HG02885 (cell line): ENCODE results near the gene DAZAP1.

Source experiments
- ATAC-seq: cut with Tn5 transposase; IDR thresholded peaks from one replicate; pipeline ENCODE4 v1.9.1; 2021; ENCODE audit warnings: mild to moderate bottlenecking; ENCODE audit not compliant: unreplicated experiment, poor library complexity

Gene DAZAP1

DNA sequence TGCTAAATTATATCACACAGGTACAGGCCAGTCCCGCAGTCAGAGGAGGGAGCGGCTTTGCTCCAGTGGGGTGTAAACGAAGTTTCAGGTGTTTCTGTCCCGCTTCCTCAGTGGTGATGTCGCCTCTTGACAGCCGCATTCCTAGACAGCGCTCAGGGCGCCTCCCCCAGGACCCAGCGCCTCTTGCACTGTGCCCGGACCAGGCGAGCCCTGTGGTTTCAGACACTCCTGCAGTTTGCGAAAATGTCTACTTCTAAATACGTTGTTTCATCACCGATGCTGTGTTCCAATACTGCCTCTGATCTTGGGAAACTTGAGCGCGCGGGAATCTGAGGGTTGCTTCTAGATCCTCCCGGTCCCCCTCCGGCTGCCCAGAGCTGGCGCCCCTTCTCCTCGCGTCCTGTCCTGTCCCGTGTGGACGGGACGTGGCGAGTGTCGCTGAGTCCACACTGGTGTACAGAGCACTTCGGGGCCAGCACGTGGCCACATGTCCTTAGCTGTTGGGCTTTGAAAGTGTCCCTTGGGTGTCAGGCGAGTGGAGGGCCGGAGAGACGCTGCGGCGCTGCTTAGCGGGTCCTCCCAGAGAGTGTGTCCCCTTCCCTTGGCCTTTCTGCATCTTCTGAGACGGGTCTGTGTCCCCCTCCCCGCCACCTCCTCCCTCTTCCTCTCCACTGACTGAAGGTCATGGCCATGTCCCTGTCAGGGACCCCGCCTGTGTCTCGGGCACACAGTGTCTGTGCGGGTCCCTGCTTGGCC lies 16.2 kb downstream of the DAZAP1 start:
- ATAC-seq = no peak

DNA sequence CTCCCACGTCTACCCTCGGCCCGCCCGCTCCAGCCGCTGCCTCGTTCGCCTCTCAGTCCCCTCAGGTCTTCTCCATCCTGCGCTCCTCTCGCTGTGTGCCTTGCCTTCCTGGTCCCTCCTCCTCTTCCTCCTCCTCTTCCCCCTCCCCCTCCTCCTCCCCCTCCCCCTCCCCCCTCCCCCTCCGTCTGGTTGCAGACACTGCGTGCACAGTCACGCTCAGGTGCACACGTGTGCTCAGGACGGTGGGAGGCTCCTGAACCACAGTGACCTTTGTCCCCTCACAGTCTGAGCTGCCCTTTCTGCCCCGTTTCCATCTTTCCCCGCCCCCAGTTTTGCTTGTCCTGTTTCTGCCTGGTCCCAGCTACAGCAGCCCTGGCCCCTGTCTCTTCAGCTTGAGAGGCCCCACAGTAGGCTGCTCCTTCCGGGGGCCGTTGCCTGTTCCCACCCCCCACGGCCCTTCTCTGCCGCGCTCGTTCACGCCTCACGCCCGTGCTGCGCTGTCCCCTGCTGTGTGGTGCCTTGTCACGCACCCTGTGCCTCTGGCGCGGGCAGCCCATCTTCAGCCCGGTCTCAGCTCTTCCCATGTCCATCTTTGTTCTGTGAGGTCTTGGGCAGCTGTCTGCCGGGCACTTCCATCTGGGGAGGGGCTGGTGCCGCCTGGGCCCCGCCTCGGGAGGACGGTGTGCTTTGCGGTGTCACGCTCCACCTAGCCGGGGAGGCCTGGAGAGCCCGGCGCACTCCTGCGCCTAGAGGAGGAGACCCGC lies 17.0 kb downstream of the DAZAP1 start:
- no peak for ATAC-seq

DNA sequence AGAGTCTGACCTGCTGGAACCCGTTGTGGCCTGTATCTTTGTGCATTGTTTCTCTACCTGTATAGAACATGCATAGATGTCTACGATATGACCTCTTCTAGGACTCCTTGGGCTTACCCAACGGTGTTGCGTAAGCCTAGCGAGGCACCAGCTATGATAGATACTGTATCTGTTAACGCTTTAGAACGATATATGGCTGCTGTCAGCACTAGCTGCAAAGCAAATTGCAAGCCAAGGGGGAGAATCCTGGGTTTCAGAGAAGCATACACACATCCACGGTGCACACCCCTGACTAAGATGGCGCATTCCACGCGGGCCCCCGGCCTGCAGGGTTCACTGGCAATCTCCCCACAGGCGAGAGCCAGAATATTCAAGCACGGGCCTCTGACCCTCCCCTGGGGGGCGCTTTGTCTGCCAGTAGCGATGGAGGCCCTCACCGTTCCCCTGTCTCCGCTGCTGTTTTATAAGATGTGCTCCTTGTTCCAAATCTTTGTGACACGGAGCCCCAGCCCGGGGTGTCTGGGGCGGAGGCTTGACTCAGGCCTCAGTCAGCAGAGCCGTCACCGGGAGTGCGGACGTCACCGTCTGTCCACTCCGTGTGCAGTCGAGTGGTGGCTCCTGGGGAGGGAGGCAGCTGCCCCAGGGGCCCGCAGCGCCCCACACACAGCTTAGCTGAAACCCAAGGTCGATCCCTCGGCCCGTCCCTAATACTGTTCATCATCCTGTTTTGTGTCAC lies 17.9 kb downstream of the DAZAP1 start:
- ATAC-seq = no peak

DNA sequence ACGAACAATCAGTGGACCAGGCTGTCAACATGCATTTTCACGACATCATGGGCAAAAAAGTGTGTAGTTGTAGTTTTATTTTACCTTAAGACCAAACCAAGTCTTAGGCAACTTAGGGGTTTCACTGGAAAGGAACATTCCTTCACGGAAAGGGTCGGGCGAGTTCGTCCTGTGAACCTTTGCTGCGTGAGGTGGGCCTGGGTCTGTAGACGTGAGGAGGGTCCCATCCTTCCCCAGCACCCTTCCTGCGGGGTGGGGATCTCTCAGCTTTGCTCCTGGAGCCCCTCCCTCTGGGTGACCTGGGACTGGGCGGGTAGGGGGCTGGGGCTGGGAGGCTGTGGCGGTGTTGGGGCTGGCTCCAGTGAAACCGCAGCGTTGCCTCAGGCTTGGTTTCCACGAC lies 18.5 kb downstream of the DAZAP1 start:
- ATAC-seq = no peak

GRCh38 chr19:1426736-1427135 lies 19.4 kb downstream of the DAZAP1 start:
- ATAC-seq = no peak

- ATAC-seq = no peak
Measured at GRCh38 chr19:1427221-1427920, 20.0 kb downstream of the DAZAP1 start.

- no peak for ATAC-seq
Measured at GRCh38 chr19:1428738-1429391, 21.5 kb downstream of the DAZAP1 start.

DNA sequence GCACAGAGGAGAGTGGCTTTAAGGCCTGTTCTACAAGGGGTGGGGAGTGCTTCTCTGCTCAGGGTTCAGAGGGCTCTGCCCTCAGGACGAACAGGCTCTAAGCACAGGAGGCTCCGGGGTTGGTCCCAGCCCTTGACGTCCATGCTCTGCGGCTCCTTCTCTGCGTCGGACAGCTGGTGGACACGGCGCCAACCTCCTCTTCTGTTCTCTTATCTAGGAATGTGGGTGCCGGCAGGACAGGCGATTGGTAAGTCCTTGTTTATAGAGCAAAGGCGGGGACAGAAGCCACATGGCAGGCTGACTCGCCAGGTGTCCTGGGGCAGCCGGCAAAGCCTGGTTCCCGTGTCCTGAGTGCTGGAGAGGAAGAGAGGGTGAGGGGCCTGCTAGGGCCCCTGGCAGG lies 22.4 kb downstream of the DAZAP1 start:
- ATAC-seq = no peak

- ATAC-seq = no peak
Measured at GRCh38 chr19:1430246-1430645, 22.9 kb downstream of the DAZAP1 start.

- no peak for ATAC-seq
Measured at GRCh38 chr19:1431759-1432506, 24.5 kb downstream of the DAZAP1 start.

DNA sequence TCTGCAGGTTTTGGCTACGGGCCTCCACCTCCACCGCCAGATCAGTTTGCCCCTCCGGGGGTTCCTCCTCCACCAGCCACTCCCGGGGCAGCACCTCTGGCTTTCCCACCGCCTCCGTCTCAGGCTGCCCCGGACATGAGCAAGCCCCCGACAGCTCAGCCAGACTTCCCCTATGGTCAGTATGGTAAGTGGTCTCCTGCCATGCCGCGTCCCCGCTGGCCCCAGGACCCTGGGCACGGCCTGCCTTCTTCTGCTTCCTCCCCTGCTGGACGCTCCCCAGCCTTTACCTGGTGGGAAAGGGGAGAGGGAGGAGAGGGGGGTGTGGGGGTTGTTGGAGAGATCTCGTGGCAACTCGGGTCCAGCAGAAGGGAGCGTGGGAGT lies 25.1 kb downstream of the DAZAP1 start:
- ATAC-seq = no peak

GRCh38 chr19:1433119-1434039 lies 26.0 kb downstream of the DAZAP1 start:
- no peak for ATAC-seq

GRCh38 chr19:1434040-1434366 lies 26.6 kb downstream of the DAZAP1 start:
- ATAC-seq = no peak

DNA sequence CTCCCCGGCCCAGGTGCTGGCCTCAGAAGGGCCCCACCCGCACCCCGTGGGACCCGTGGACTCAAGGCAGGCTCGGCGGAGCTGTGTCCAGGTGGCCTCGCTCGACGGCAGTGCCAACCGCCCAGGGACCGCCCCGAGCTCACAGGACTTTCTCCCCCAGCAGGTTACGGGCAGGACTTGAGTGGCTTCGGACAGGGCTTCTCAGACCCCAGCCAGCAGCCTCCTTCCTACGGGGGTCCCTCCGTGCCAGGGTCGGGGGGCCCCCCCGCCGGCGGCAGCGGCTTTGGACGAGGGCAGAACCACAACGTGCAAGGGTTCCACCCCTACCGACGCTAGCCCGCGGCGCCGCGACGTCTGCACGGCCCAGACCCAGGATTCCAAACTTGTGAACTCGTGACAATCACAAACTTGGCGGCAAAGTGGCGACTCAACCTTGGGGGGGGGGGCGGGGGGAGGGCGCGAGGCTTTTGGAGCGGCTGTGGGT lies 27.2 kb downstream of the DAZAP1 start:
- no peak for ATAC-seq

DNA sequence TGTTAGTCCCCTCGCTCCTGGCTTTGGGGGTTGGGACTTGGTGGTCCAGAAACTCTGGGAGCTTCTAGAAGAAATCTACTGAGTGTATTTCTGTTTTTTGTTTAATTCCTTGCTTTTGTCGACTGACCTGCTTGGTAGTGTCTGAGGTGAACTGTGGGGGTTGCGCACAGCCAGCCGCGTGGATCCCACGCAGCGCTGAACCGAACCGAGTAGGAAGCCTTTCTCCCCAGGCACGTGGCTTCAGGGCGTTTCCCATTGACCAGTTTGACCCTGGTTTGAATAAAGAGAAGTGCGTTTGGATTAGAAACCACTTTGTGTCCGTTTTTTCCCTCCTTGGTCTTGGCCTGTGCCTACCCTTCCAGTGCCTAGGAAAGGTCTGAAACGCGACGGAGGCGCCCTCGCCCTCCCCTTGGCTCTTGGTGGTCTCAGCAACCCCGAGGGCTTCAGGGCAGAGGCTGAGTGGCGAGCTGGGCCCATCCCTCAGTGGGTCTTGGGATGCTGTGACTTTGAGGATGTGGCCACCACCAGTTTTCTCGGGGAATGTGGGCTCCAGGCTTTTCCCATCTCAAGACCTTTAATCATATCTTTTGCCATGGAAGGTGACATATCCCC lies 28.1 kb downstream of the DAZAP1 start:
- ATAC-seq = no peak

DNA sequence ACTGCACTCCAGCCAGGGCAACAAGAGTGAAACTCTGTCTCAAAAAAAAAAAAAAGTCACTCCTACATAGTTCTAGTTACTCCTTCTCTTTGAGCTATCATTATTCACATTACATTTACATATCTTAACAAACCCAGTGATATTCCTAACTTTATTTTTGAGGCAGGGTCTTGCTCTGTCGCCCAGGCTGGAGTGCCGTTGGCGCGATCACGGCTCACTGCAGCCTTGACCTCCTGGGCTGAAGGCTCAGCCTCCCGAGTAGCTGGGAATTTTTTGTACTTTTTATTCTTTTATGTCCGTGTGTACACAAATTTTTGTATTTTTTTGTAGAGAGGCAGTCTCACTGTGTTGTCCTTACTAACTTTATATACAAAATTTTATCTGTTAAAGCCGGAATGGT lies 30.2 kb downstream of the DAZAP1 start:
- ATAC-seq = no peak

GRCh38 chr19:1438035-1438932 lies 30.9 kb downstream of the DAZAP1 start, which contains the start of gene RPS15:
Gene RPS15 (plus strand): TSS chr19:1438396. CDS start chr19:1438426, 30 bp downstream.
- peak; percentile 83 for ATAC-seq
